K562 (cell line): ENCODE results near the gene NEXN. TPM values are rescaled to one million over a fixed set of nuclear protein-coding genes. Genes with fewer than 3 reads are reported as not detected.

Experiments
- ATAC-seq: fragments of 200-7000 bp; cut with Tn5 transposase; 3 replicates; pipeline ENCODE4 v1.9.1; 2020; ENCODE audit warnings: moderate library complexity
- BruUV-seq: library from RNA; stranded (reverse); fragments of 400-500 nt; replicated peaks from 2 replicates; lab custom pipeline; 2021; lab: Mats Ljungman, UMichigan
- CTCF ChIA-PET: fragments of 300-600 bp; formaldehyde crosslinking; extraction: SDS; loops from one replicate; lab custom pipeline; 2021; ENCODE audit warnings: low intra/inter-chr PET ratio; lab: Yijun Ruan, JAX
- POLR2A ChIA-PET: fragments of 300-600, 350-650 bp; sonication (Branson Sonifier 250); formaldehyde crosslinking; extraction: SDS; loops from one replicate; lab custom pipeline; 2021; ENCODE audit warnings: antibody characterized with exemption, inconsistent platforms; lab: Yijun Ruan, JAX
- DNase-seq, 4 experiments: peaks; one replicate each; pipeline versions ENCODE4 v3.0.0 to v3.0.0-alpha.2; 2011 to 2018; ENCODE audit warnings: low spot score in 3 of 4, mixed read lengths in 3 of 4; ENCODE audit errors: extremely low read depth in 1 of 4
- FAIRE-seq: peaks from 2 replicates; lab custom pipeline; 2011; peaks lifted over from hg19 to GRCh38; lab: Jason Lieb, UNC
- H2AFZ ChIP-seq: 2 replicates; pipeline ENCODE4 v1.6.0; 2011; ENCODE audit warnings: low read depth, low read length, control low read depth, inconsistent platforms
- H3K27ac ChIP-seq: fragments of 200-600 bp; 3 replicates; pipeline ENCODE4 v1.8.0; 2011; ENCODE audit warnings: low read depth, mild to moderate bottlenecking, control low read depth, inconsistent platforms, low read length, moderate library complexity, mixed read lengths; ENCODE audit errors: extremely low read depth
- H3K27me3 ChIP-seq, 2 experiments: fragments of 300-600 bp in 1 of 2; 2 replicates in 1 of 2; 3 replicates in 1 of 2; pipeline versions ENCODE4 v1.6.0 to v1.8.0; 2011; ENCODE audit warnings: inconsistent platforms in 2 of 2, low read length in 2 of 2, mild to moderate bottlenecking in 1 of 2, mixed read lengths in 1 of 2, moderate library complexity in 1 of 2; ENCODE audit not compliant: control insufficient read depth in 2 of 2, insufficient read depth in 2 of 2
- H3K36me3 ChIP-seq: fragments of 300-600 bp; 3 replicates; pipeline ENCODE4 v1.8.0; 2011; ENCODE audit warnings: mild to moderate bottlenecking, low read length, inconsistent platforms; ENCODE audit not compliant: control insufficient read depth, insufficient read depth
- H3K4me1 ChIP-seq, 2 experiments: fragments of 200-600 bp in 1 of 2; replicated peaks in 1 of 2; 2 replicates in 1 of 2; 3 replicates in 1 of 2; pipeline versions ENCODE4 v1.5.1 to v1.8.0; 2011; ENCODE audit warnings: inconsistent platforms in 2 of 2, low read length in 2 of 2, mild to moderate bottlenecking in 1 of 2, mixed read lengths in 1 of 2, moderate library complexity in 1 of 2; ENCODE audit not compliant: control insufficient read depth in 2 of 2, insufficient read depth in 2 of 2
- H3K4me2 ChIP-seq: 2 replicates; pipeline ENCODE4 v1.6.1; 2011; ENCODE audit warnings: low read length, control low read depth, inconsistent platforms, mixed read lengths; ENCODE audit not compliant: insufficient read depth
- H3K4me3 ChIP-seq: fragments of 200-600 bp; sonication (generic), shearing (Covaris generic); 2 replicates; pipeline ENCODE4 v1.5.1; 2016; ENCODE audit warnings: control low read depth, inconsistent platforms
- H3K79me2 ChIP-seq: fragments of 200-600 bp; 3 replicates; pipeline ENCODE4 v1.8.0; 2011; ENCODE audit warnings: low read length, inconsistent platforms; ENCODE audit not compliant: control insufficient read depth, insufficient read depth
- H3K9ac ChIP-seq, 2 experiments: 2 replicates each; pipeline versions ENCODE4 v1.6.0 to v1.6.1; 2011; ENCODE audit warnings: low read depth in 2 of 2, low read length in 2 of 2, control low read depth in 1 of 2, inconsistent platforms in 1 of 2, mild to moderate bottlenecking in 1 of 2, mixed read lengths in 1 of 2; ENCODE audit not compliant: insufficient read depth in 1 of 2
- H3K9me1 ChIP-seq: one replicate; pipeline ENCODE4 v1.6.0; 2011; ENCODE audit warnings: inconsistent platforms, mild to moderate bottlenecking, low read length, moderate library complexity; ENCODE audit not compliant: control insufficient read depth, insufficient read depth
- H3K9me3 ChIP-seq: replicated peaks from 2 replicates; pipeline ENCODE4 v1.5.1; 2011; ENCODE audit warnings: low read depth, low read length, inconsistent platforms; ENCODE audit not compliant: control insufficient read depth, insufficient read depth
- H4K20me1 ChIP-seq: replicated peaks from 2 replicates; pipeline ENCODE4 v1.6.1; 2011; ENCODE audit warnings: low read length, inconsistent platforms, mixed read lengths; ENCODE audit not compliant: control insufficient read depth, insufficient read depth
- DMBX1 ChIP-seq: fragments of 250-450 bp; sonication (Bioruptor Pico); IDR thresholded peaks from 2 replicates; pipeline ENCODE4 v1.8.0; 2022; ENCODE audit warnings: inconsistent platforms, mild to moderate bottlenecking, moderate library complexity, borderline replicate concordance
- MCM5 ChIP-seq: fragments of 450-650 bp; IDR thresholded peaks from 2 replicates; pipeline ENCODE4 v1.6.1; 2016; ENCODE audit warnings: low read depth
- MIER1 ChIP-seq: fragments of 450-650 bp; IDR thresholded peaks from 2 replicates; pipeline ENCODE4 v1.6.1; 2016; ENCODE audit warnings: antibody characterized with exemption, mild to moderate bottlenecking, low read depth
- MTA1 ChIP-seq: fragments of 450-650 bp; IDR thresholded peaks from 2 replicates; pipeline ENCODE4 v1.6.1; 2017; ENCODE audit warnings: borderline replicate concordance
- SMAD1 ChIP-seq: fragments of 150-350 bp; IDR thresholded peaks from 2 replicates; pipeline ENCODE4 v1.6.1; 2014; ENCODE audit warnings: low read length, low read depth; ENCODE audit not compliant: partially characterized antibody
- ZNF224 ChIP-seq: sonication (generic); formaldehyde crosslinking; IDR thresholded peaks from 2 replicates; pipeline ENCODE4 v1.8.0; 2022; ENCODE audit warnings: mild to moderate bottlenecking, missing genetic modification reagents
- ZNF354B ChIP-seq: fragments of 250-450 bp; sonication (Bioruptor Pico); IDR thresholded peaks from 2 replicates; pipeline ENCODE4 v1.4.0; 2020
- ZNF436 ChIP-seq: fragments of 250-450, 450-650 bp; sonication (Bioruptor Pico); formaldehyde crosslinking; IDR thresholded peaks from 2 replicates; pipeline ENCODE4 v1.7.0; 2020; ENCODE audit warnings: mild to moderate bottlenecking
- ZNF695 ChIP-seq: fragments of 450-650 bp; formaldehyde crosslinking; IDR thresholded peaks from 2 replicates; pipeline ENCODE4 v1.4.0; 2020; ENCODE audit warnings: mild to moderate bottlenecking, moderate library complexity
- WGBS: fragments of 100-300 bp; shearing (Covaris generic); methylation state at CpG from one replicate; pipeline ENCODE4 v1.1.6; 2016; ENCODE audit warnings: low coverage, mixed read lengths; ENCODE audit not compliant: insufficient coverage; ENCODE audit errors: missing lambda C conversion rate; 5-methylcytosine and 5-hydroxymethylcytosine counted together
- in situ Hi-C: fragments of 300-500 bp; cut with MboI; formaldehyde crosslinking; loops from 4 replicates; pipeline ENCODE4 v1.15.0; 2018; ENCODE audit warnings: inconsistent platforms, mixed read lengths
- intact Hi-C: fragments of 100-400 bp; cut with micrococcal nuclease; formaldehyde crosslinking; loops from 2 replicates; pipeline ENCODE4 v1.14.2; 2022
- polyA plus RNA-seq, 8 experiments: library from polyadenylated mRNA; depleted of rRNA in 4 of 8; stranded (reverse) in 5 of 8; unstranded in 3 of 8; fragments of >200 nt; fragmentation: Nextera tagmentation in 2 of 8; fragmentation: Illumina TruSeq in 1 of 8; extraction: Ambion mirVana in 2 of 8; extraction: Trizol in 1 of 8; gene quantifications; 2 replicates each; pipeline versions ENCODE4 v1.2.1 to v1.2.3, GENCODE V29; 2011 to 2014; ENCODE audit warnings: inconsistent platforms in 1 of 8, missing spikeins in 1 of 8
- total RNA-seq, 7 experiments: library from RNA; depleted of rRNA in 6 of 7; stranded (reverse); fragments of >200 nt in 6 of 7; fragmentation: Illumina TruSeq in 2 of 7; extraction: Trizol in 2 of 7; gene quantifications; 2 replicates each; pipeline versions ENCODE4 v1.2.1 to v1.2.3, GENCODE V29; 2011 to 2021; ENCODE audit warnings: low replicate concordance in 1 of 7
- TF ChIP-seq, protein P1 (sequence below), 2 experiments: fragments of 150-350 bp in 1 of 2; IDR thresholded peaks; 2 replicates each; pipeline ENCODE4 v1.6.1; 2012 to 2016; ENCODE audit warnings: low read depth in 2 of 2, low read length in 2 of 2, mild to moderate bottlenecking in 1 of 2, moderate library complexity in 1 of 2
- TF ChIP-seq, protein P2 (sequence below): fragments of 450-650 bp; IDR thresholded peaks from one replicate; pipeline ENCODE4 v1.6.1; 2018; ENCODE audit warnings: mild to moderate bottlenecking, moderate library complexity; ENCODE audit not compliant: partially characterized antibody
- TF ChIP-seq, protein P3 (sequence below), 3 experiments: fragments of 200-800 bp in 1 of 3; sonication (Bioruptor generic) in 1 of 3; sonication (generic) in 1 of 3; formaldehyde crosslinking in 1 of 3; IDR thresholded peaks; 2 replicates each; pipeline versions ENCODE4 v1.6.1 to v1.8.0; 2016 to 2022; ENCODE audit warnings: mild to moderate bottlenecking in 2 of 3, missing compliant biosample characterization in 2 of 3, missing genetic modification characterization in 2 of 3, missing genetic modification reagents in 1 of 3
- TF ChIP-seq, protein P4 (sequence below): fragments of 450-650 bp; IDR thresholded peaks from 2 replicates; pipeline ENCODE4 v1.6.1; 2016; ENCODE audit warnings: borderline replicate concordance

Gene NEXN
- total and polyA plus RNA-seq, 9 of the 15 experiments (the other 6 are each of a cell fraction or from before 2014, with no cell fraction given): 0.18 to 1.8 (median 0.76) TPM

DNA sequence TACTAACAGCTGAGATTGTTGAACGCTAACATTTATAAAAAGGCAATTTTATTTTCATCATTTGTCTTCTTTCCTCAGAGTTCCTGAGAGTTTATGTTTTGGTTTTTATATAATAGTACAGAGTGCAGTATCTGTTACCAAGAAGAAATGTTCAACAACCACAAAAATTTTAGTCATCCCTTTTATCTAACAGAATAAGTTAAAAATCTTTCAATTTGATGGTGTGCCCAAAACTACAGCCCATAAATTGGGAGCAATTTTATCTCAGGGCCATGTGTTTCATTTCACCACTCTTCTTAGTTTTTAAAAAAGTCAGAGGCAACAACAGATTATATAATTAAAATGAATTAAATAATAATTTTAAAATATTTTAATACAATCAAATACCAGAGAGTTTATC lies 37.1 kb downstream of the NEXN start:
- ATAC-seq (no peak), DNase-seq (no peak)
- H3K9me1 ChIP-seq: no peaks in the 10 kb centered on the region
- no peaks in the 10 kb centered on the region for H3K36me3 ChIP-seq
- no peak overlapping the region for H3K27ac ChIP-seq
- no peak overlapping the region for H3K4me3 ChIP-seq
- H3K79me2 ChIP-seq: no peaks in the 10 kb centered on the region
- no peaks in the 10 kb centered on the region for H3K9me3 ChIP-seq
- no peak overlapping the region for H2AFZ ChIP-seq
- in situ Hi-C loops (no loop called here), intact Hi-C loops (no loop called here)
- BruUV-seq: no TSS peak
- H4K20me1 ChIP-seq: no peaks in the 10 kb centered on the region
- H3K4me1 ChIP-seq: no peaks in the 10 kb centered on the region
- WGBS: 22% methylated on average over 1 of the region's 1 CpG
- POLR2A ChIA-PET: interaction anchor here (1.4 kb wide), 1 partner anchor 10 kb away, joined by 4 read pairs; no protein-coding TSS in a partner anchor
- TF ChIP-seq, protein P1, sequence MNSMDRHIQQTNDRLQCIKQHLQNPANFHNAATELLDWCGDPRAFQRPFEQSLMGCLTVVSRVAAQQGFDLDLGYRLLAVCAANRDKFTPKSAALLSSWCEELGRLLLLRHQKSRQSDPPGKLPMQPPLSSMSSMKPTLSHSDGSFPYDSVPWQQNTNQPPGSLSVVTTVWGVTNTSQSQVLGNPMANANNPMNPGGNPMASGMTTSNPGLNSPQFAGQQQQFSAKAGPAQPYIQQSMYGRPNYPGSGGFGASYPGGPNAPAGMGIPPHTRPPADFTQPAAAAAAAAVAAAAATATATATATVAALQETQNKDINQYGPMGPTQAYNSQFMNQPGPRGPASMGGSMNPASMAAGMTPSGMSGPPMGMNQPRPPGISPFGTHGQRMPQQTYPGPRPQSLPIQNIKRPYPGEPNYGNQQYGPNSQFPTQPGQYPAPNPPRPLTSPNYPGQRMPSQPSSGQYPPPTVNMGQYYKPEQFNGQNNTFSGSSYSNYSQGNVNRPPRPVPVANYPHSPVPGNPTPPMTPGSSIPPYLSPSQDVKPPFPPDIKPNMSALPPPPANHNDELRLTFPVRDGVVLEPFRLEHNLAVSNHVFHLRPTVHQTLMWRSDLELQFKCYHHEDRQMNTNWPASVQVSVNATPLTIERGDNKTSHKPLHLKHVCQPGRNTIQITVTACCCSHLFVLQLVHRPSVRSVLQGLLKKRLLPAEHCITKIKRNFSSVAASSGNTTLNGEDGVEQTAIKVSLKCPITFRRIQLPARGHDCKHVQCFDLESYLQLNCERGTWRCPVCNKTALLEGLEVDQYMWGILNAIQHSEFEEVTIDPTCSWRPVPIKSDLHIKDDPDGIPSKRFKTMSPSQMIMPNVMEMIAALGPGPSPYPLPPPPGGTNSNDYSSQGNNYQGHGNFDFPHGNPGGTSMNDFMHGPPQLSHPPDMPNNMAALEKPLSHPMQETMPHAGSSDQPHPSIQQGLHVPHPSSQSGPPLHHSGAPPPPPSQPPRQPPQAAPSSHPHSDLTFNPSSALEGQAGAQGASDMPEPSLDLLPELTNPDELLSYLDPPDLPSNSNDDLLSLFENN (IDR thresholded peaks at IDR 0.05; ENCODE audit: low read depth in 2 of 2, low read length in 2 of 2): no peak
- TF ChIP-seq SMAD1: no peak
- TF ChIP-seq MCM5: no peak
- no peak for TF ChIP-seq ZNF436 (CRISPR knock-in tag)
- TF ChIP-seq ZNF224 (CRISPR knock-in tag): no peak
- TF ChIP-seq, protein P2, sequence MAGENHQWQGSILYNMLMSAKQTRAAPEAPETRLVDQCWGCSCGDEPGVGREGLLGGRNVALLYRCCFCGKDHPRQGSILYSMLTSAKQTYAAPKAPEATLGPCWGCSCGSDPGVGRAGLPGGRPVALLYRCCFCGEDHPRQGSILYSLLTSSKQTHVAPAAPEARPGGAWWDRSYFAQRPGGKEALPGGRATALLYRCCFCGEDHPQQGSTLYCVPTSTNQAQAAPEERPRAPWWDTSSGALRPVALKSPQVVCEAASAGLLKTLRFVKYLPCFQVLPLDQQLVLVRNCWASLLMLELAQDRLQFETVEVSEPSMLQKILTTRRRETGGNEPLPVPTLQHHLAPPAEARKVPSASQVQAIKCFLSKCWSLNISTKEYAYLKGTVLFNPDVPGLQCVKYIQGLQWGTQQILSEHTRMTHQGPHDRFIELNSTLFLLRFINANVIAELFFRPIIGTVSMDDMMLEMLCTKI: no peak
- no peak for TF ChIP-seq MTA1
- TF ChIP-seq, protein P3, sequence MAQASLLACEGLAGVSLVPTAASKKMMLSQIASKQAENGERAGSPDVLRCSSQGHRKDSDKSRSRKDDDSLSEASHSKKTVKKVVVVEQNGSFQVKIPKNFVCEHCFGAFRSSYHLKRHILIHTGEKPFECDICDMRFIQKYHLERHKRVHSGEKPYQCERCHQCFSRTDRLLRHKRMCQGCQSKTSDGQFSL (CRISPR knock-in tag; IDR thresholded peaks at IDR 0.05): no peak
- TF ChIP-seq, protein P3 (tag; IDR thresholded peaks at IDR 0.05): no peak
- TF ChIP-seq ZNF354B (CRISPR knock-in tag): no peak
- no peak for TF ChIP-seq ZNF695 (CRISPR knock-in tag)
- no peak for TF ChIP-seq MIER1
- TF ChIP-seq, protein P4, sequence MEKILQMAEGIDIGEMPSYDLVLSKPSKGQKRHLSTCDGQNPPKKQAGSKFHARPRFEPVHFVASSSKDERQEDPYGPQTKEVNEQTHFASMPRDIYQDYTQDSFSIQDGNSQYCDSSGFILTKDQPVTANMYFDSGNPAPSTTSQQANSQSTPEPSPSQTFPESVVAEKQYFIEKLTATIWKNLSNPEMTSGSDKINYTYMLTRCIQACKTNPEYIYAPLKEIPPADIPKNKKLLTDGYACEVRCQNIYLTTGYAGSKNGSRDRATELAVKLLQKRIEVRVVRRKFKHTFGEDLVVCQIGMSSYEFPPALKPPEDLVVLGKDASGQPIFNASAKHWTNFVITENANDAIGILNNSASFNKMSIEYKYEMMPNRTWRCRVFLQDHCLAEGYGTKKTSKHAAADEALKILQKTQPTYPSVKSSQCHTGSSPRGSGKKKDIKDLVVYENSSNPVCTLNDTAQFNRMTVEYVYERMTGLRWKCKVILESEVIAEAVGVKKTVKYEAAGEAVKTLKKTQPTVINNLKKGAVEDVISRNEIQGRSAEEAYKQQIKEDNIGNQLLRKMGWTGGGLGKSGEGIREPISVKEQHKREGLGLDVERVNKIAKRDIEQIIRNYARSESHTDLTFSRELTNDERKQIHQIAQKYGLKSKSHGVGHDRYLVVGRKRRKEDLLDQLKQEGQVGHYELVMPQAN: no peak
- no peak for TF ChIP-seq DMBX1 (CRISPR knock-in tag)
- TF ChIP-seq, all 486 proteins: peak for 0
- CTCF ChIA-PET: no interaction called here
- no peak for FAIRE-seq
- no peak overlapping the region for H3K9ac ChIP-seq
- H3K4me2 ChIP-seq: no peak overlapping the region
- no peaks in the 10 kb centered on the region for H3K27me3 ChIP-seq
